IPS-15b (cell line): ENCODE data around the gene DRC1.
"Not testable (repeated sequence)": the region's sequence is repeated elsewhere in the genome, so short reads cannot be mapped to it uniquely, and the experiment has no call there.

Experiments used
- H3K27me3 ChIP-seq: one replicate; pipeline ENCODE4 v1.6.1; 2013; ENCODE audit warnings: low read length; ENCODE audit not compliant: control insufficient read depth, insufficient read depth
- H3K36me3 ChIP-seq: one replicate; pipeline ENCODE4 v1.6.1; 2013; ENCODE audit warnings: low read length; ENCODE audit not compliant: control insufficient read depth, insufficient read depth
- H3K4me1 ChIP-seq: one replicate; pipeline ENCODE4 v1.6.1; 2013; ENCODE audit warnings: mild to moderate bottlenecking, low read length; ENCODE audit not compliant: control insufficient read depth, insufficient read depth
- H3K4me3 ChIP-seq: one replicate; pipeline ENCODE4 v1.5.1; 2013; ENCODE audit warnings: low read depth, low read length
- H3K9ac ChIP-seq: one replicate; pipeline ENCODE4 v1.6.1; 2013; ENCODE audit warnings: low read depth, mild to moderate bottlenecking, low read length
- H3K9me3 ChIP-seq: one replicate; pipeline ENCODE4 v1.6.1; 2013; ENCODE audit warnings: mild to moderate bottlenecking, low read length; ENCODE audit not compliant: control insufficient read depth, insufficient read depth

The DRC1 gene

DNA sequence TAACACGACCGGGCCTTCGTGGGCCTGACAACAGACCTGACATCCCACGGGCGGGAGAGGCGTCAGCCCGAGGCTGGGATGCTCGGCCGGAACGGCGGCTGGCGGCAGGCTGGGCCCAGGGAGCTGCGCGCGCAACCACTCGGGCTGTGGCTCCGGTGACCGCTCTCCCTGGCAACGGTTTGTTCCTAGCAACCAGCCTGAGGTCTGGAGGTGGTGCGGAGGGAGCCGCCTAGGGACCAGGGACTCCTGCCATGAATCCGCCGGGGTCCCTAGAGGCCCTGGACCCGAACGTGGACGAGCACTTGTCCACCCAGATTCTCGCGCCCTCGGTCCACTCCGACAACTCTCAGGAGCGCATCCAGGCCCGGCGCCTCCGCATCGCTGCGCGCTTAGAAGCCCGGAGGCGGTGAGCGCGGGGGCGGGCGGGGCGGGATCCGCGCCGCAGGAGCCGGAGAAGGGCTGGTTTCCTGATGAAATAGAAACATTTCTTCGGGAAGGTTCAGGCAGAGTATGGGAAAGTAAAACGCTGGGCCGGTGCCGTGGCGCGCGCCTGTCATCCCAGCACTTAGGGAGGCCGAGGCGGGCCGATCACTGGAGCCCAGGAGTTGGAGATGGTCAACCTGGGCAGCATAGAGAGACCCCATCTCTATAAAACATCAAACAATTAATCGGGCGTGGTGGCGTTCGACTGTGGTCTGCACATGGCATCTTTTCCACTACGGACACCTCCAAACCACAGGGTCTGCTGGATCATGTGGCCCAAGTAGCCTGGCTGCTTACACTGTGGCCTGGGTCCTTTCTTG lies at the start of gene DRC1:
Gene DRC1, plus strand, starts transcription at position 182 of the 803 bp plus-strand sequence. Its CDS starts 70 bp downstream, at position 252.
- Histone ChIP-seq H3K27me3 (no peaks in the 10 kb centered on the region), H3K9me3 (no peaks in the 10 kb centered on the region), H3K4me1 (peaks cover 3% of the 10 kb centered on the region), H3K36me3 (no peaks in the 10 kb centered on the region), H3K4me3 (peak within 1 kb of the TSS; percentile 70), H3K9ac (no peak within 1 kb of the TSS)

DNA sequence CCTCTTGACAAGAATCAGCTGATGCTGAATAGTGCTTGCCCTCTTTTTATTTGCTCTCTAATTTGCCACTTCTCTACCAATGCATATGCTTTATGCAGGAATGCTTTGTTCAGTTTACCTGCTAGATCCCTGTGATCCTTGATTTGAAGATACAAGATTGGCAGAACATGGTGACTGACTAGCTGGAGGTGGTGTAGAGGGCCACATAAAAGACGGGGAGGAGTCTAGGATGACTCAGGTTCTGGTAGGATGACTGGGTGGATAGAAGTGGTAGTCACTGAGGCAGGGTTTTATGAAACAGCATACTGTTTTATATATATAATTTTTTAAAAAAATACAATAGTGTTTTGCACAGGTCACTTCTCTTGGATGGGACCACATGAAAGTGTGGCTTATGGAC lies 48.8 kb upstream of the DRC1 start:
- Histone ChIP-seq H3K36me3 (no peaks in the 10 kb centered on the region), H3K9me3 (no peaks in the 10 kb centered on the region), H3K4me1 (peaks cover 3% of the 10 kb centered on the region), H3K9ac (no peak overlapping the region), H3K4me3 (no peak overlapping the region), H3K27me3 (no peaks in the 10 kb centered on the region)

DNA sequence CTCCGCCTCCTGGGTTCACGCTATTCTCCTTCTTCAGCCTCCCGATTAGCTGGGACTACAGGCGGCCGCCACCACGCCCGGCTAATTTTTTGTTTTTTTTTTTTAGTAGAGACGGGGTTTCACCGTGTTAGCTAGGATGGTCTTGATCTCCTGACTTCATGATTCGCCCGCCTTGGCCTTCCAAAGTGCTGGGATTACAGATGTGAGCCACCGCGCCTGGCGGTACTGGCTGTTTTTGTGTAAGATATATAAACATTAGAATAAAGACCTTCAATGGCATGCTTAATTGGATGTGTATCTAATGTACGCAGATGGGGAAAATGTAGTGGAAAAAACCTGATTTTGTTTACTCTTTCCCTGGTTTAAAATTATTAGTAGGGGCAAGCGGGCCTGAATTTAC lies 47.3 kb upstream of the DRC1 start:
- not testable (repeated sequence) for H3K36me3 ChIP-seq, H3K4me3 ChIP-seq, H3K9me3 ChIP-seq, H3K4me1 ChIP-seq, H3K9ac ChIP-seq, H3K27me3 ChIP-seq

DNA sequence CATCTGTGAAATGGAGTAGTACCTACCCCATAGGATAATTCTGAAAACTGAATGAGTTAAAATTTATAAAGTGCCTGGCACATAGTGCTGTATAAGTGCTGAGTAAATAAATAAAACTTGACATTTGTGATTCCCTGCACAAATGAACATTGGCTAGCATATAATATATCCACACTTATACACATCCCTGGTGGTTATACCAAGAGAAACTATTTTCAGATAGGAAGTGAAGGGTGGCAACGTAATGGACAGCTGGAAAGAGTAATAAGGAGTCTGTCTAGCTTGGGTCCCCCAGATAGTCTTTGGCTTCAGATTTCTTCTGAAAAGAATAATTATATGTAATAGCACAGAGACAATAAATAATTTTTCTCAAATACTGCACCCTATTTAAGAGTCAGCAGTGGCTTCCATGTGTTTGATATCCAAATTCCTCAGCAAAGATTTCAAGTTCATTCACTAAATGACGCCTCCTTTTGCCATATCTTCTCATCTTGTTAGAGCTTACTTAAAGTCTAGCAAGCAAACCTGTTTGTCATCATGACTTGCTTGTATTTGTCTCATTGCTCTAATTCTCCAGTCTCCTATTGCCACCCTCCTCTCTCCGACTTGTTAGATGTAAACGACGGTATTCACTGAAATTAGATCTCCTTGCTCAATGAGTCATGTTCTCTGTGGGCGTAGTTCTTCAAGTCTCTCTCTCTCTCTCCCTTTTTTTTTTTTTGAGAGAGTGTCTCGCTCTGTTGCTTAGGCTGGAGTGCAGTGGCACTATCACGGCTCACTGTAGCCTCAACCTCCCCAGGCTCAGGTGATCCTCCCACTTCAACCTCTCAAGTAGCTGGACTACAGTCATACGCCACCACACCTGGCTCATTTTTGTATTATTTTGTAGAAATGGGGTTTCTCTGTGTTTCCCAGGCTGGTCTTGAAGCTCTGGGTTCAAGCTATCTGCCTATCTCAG lies 46.4 kb upstream of the DRC1 start:
- H3K36me3 ChIP-seq: no peaks in the 10 kb centered on the region
- H3K4me1 ChIP-seq: peaks cover 7% of the 10 kb centered on the region
- H3K4me3 ChIP-seq: no peak overlapping the region
- no peak overlapping the region for H3K9ac ChIP-seq
- no peaks in the 10 kb centered on the region for H3K27me3 ChIP-seq
- H3K9me3 ChIP-seq: no peaks in the 10 kb centered on the region

DNA sequence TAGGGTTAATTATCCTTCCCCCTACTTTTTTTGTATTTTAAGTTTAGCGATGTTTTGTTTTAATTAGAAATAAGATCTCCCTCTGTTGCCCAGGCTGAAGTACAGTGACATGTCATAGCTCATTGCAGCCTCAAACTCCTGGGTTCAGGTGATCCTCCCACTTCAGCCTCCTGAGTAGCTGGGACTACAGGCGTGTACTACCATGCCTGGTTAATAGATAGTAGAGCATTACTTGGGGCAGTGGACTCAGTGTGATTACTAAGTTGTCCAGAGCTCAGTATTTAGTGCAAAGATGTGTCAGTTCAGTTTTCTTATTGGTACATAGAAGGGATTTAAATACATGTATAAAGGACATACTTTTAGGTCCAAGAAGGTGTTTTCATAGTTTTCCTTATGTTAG lies 45.6 kb upstream of the DRC1 start:
- H3K9me3 ChIP-seq: no peaks in the 10 kb centered on the region
- H3K9ac ChIP-seq: no peak overlapping the region
- no peak overlapping the region for H3K4me3 ChIP-seq

DNA sequence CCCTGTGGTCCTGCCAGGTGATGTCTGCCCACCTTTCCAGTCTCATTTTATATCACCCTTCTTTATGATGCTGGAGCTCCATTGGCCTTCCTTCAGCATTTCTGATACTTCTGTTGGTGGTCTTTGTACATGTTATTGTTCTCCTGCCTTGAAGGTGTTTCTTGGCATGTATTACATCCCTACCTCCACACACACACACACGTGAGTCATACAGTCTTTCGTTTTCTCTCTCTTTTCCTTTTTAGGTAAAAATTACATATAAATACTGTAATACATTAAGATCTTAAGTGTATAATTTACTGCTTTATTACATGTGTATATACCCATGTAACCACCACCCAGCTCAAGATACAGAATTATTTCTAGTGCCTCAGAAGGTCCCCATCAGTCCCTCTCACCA lies 44.9 kb upstream of the DRC1 start:
- H3K36me3 ChIP-seq: no peaks in the 10 kb centered on the region
- H3K9me3 ChIP-seq: no peaks in the 10 kb centered on the region
- peaks cover 7% of the 10 kb centered on the region for H3K4me1 ChIP-seq
- no peak overlapping the region for H3K9ac ChIP-seq
- no peaks in the 10 kb centered on the region for H3K27me3 ChIP-seq
- no peak overlapping the region for H3K4me3 ChIP-seq

More for the DNA sequence above, 45.6 kb upstream of the DRC1 start:
- Histone ChIP-seq H3K4me1 (peaks cover 7% of the 10 kb centered on the region), H3K27me3 (no peaks in the 10 kb centered on the region), H3K36me3 (no peaks in the 10 kb centered on the region)

DNA sequence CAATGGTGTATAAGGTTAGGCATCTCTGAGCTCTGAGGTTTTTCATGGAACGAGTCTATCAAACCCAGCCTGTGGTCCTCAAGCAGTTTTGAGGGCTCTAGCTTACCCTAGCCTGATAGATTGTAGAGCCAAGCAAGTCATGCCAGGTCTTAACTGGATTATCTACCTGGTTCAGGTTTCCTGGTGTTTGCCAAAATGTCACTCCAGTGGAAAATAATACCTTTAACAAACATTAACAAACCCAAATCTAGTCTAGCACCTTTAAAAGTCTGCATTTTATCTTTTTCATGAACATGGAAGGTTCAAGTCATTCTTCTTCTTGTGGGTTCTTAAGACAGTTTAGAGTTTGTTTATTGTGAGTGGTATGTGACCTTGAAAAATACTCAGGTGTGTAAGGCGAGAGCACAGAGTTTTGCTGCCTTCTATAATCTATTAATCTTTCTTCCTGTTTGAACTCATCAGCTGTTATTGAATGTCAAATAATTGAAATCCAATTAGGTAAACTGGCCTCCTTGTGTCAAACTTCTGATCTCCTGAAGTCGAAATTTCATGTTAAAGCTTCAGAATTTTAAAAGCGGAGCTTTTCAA lies 41.7 kb upstream of the DRC1 start:
- Histone ChIP-seq H3K9me3 (no peaks in the 10 kb centered on the region), H3K36me3 (no peaks in the 10 kb centered on the region), H3K9ac (no peak overlapping the region), H3K4me3 (no peak overlapping the region), H3K27me3 (no peaks in the 10 kb centered on the region), H3K4me1 (peaks cover 5% of the 10 kb centered on the region)

DNA sequence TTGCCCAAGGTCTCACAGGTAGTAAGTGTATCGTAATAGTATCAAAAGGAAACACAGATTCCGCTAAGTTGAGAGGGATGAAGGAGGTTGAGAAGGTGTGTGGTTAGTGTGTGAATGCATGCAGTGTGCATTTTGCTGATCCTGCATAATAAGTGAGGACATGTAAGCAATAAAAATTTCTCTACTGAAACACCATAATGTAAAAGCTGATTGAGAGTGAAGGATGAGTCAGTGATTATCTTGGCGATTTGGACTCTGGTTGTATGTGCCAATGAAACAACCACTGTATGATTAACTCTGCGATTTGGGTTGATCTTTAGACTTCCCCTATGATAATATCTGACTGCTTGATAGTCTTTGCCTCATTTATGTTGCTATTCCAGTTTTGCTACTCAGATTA lies 38.4 kb upstream of the DRC1 start:
- Histone ChIP-seq H3K9me3 (no peaks in the 10 kb centered on the region), H3K36me3 (no peaks in the 10 kb centered on the region)

DNA sequence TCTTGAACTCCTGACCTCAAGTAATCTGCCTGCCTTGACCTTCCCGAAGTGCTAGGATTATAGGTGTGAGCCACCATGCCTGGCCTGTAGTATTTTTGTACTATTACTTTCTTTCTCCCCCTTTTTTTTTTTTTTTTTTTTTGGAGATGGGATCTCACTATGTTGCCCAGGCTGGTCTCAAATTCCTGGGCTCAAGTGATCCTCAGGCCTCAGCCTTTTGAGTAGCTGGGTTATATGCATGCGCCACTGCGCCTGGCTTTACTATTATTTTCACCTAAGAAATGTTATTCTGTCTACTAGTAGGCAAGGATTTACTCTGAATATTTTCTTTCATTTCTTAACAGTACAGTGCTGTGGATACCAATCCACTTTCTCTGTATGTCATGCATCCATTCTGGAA lies 37.8 kb upstream of the DRC1 start:
- H3K36me3 ChIP-seq: no peaks in the 10 kb centered on the region
- no peaks in the 10 kb centered on the region for H3K27me3 ChIP-seq
- H3K9ac ChIP-seq: no peak overlapping the region
- no peak overlapping the region for H3K4me3 ChIP-seq
- no peaks in the 10 kb centered on the region for H3K4me1 ChIP-seq
- H3K9me3 ChIP-seq: no peaks in the 10 kb centered on the region

More for the DNA sequence above, 38.4 kb upstream of the DRC1 start:
- Histone ChIP-seq H3K27me3 (no peaks in the 10 kb centered on the region), H3K4me1 (peaks cover 4% of the 10 kb centered on the region), H3K4me3 (no peak overlapping the region), H3K9ac (no peak overlapping the region)

DNA sequence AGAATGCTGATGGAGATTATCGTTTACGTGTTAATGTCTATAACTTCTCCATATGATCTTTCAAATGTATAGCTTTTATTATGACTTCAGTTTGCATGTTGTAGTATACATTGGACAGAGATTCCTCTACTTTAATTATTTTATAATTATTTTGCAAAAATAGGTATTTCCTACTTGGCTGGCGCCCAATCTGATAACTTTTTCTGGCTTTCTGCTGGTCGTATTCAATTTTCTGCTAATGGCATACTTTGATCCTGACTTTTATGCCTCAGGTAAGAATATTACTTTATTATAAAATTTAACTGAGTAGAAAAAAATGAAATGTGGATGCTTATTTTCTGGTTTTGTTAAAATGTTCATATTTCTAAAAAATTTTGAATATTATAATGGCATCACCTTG lies 37.1 kb upstream of the DRC1 start:
- H3K4me3 ChIP-seq: no peak overlapping the region
- H3K36me3 ChIP-seq: no peaks in the 10 kb centered on the region
- no peak overlapping the region for H3K9ac ChIP-seq
- H3K9me3 ChIP-seq: no peaks in the 10 kb centered on the region
- H3K4me1 ChIP-seq: no peaks in the 10 kb centered on the region
- H3K27me3 ChIP-seq: no peaks in the 10 kb centered on the region

DNA sequence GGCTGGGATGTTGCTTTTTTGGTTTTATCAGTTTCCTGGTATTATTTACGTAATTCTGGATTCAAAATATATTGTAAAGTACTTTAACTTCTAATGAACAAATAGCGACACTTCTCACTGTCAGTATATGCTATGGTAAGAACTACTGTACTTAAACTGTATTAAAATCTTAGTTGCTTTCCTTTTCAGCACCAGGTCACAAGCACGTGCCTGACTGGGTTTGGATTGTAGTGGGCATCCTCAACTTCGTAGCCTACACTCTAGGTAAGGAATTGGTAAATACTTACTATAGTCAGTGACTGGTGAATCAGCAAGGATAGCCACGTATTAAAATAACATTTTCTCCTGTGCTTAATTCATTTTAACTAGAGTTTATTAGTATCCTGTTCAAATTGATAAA lies 34.8 kb upstream of the DRC1 start:
- no peak overlapping the region for H3K4me3 ChIP-seq
- no peaks in the 10 kb centered on the region for H3K36me3 ChIP-seq

More for the DNA sequence above, 34.8 kb upstream of the DRC1 start:
- H3K9me3 ChIP-seq: no peaks in the 10 kb centered on the region
- no peak overlapping the region for H3K9ac ChIP-seq
- no peaks in the 10 kb centered on the region for H3K4me1 ChIP-seq
- H3K27me3 ChIP-seq: no peaks in the 10 kb centered on the region
